HG03354 (cell line): Measurements from ENCODE around the gene NINJ1.
A peak's percentile ranks its signal among the peaks of the same experiment; 100 is the strongest.

Experiments used
- ATAC-seq: cut with Tn5 transposase; IDR thresholded peaks from one replicate; pipeline ENCODE4 v1.9.1; 2021; ENCODE audit warnings: mild to moderate bottlenecking; ENCODE audit not compliant: unreplicated experiment, poor library complexity, severe bottlenecking

The NINJ1 gene

GRCh38 chr9:93134015-93134739 is at the start of gene NINJ1:
Gene NINJ1, minus strand, starts transcription at chr9:93134251. Its CDS starts 34 bp downstream, at chr9:93134217.
- peak; percentile 75 for ATAC-seq

- ATAC-seq, result no peak
Observed at GRCh38 chr9:93183131-93183662, 49.1 kb upstream of the NINJ1 start.

GRCh38 chr9:93182572-93182971 is 48.5 kb upstream of the NINJ1 start:
- no peak for ATAC-seq

GRCh38 chr9:93181672-93182435 is 47.8 kb upstream of the NINJ1 start:
- ATAC-seq, result no peak

- ATAC-seq, result no peak
Observed at GRCh38 chr9:93180938-93181337, 46.9 kb upstream of the NINJ1 start.

GRCh38 chr9:93178851-93179786 is 45.1 kb upstream of the NINJ1 start:
- ATAC-seq, result no peak

- ATAC-seq, result no peak
Observed at GRCh38 chr9:93177676-93178075, 43.6 kb upstream of the NINJ1 start.

- ATAC-seq, result no peak
Observed at GRCh38 chr9:93174976-93175375, 40.9 kb upstream of the NINJ1 start.

GRCh38 chr9:93173365-93174051 is 39.5 kb upstream of the NINJ1 start:
- no peak for ATAC-seq

- ATAC-seq, result no peak
Observed at GRCh38 chr9:93172666-93173364, 38.8 kb upstream of the NINJ1 start.

GRCh38 chr9:93171261-93171990 is 37.4 kb upstream of the NINJ1 start:
- no peak for ATAC-seq

GRCh38 chr9:93170571-93170970 is 36.5 kb upstream of the NINJ1 start:
- ATAC-seq, result no peak

- no peak for ATAC-seq
Observed at GRCh38 chr9:93169444-93169843, 35.4 kb upstream of the NINJ1 start.

GRCh38 chr9:93168581-93168980 is 34.5 kb upstream of the NINJ1 start:
- no peak for ATAC-seq

- no peak for ATAC-seq
Observed at GRCh38 chr9:93167838-93168237, 33.8 kb upstream of the NINJ1 start.

GRCh38 chr9:93167185-93167584 is 33.1 kb upstream of the NINJ1 start:
- no peak for ATAC-seq

GRCh38 chr9:93166699-93167098 is 32.6 kb upstream of the NINJ1 start:
- ATAC-seq, result no peak

GRCh38 chr9:93164085-93164484 is 30.0 kb upstream of the NINJ1 start:
- no peak for ATAC-seq
